IMR-90 (cell line): ENCODE measurements around the gene INPP5A. TPM values are rescaled to one million over a fixed set of nuclear protein-coding genes. Genes with fewer than 3 reads are reported as not detected.

ENCODE experiments used
- ATAC-seq: fragments of 200-7000 bp; cut with Tn5 transposase; 2 replicates; pipeline ENCODE4 v1.9.1; 2020; ENCODE audit warnings: low read depth, mild to moderate bottlenecking, moderate library complexity
- BruUV-seq: library from RNA; stranded (reverse); fragments of 400-500 nt; replicated peaks from 2 replicates; lab custom pipeline; 2021; lab: Mats Ljungman, UMichigan
- CTCF ChIA-PET: fragments of 300-600 bp; formaldehyde crosslinking; extraction: SDS; loops from one replicate; lab custom pipeline; 2021; ENCODE audit warnings: antibody characterized with exemption; lab: Yijun Ruan, JAX
- POLR2A ChIA-PET: fragments of 300-600 bp; sonication (Branson Sonifier 250); formaldehyde crosslinking; loops from one replicate; lab custom pipeline; 2022; ENCODE audit warnings: antibody characterized with exemption; ENCODE audit not compliant: unreplicated experiment; lab: Charles Lee
- DNase-seq: peaks from one replicate; pipeline ENCODE4 v3.0.0; 2013
- H2AFZ ChIP-seq: replicated peaks from 2 replicates; pipeline ENCODE3; 2013; ENCODE audit warnings: low read length, mild to moderate bottlenecking; ENCODE audit not compliant: poor library complexity
- H2AK5ac ChIP-seq: 2 replicates; pipeline ENCODE4 v1.6.1; 2013; ENCODE audit warnings: low read depth, low read length, inconsistent platforms
- H2AK9ac ChIP-seq: replicated peaks from 2 replicates; pipeline ENCODE3; 2013; ENCODE audit warnings: mild to moderate bottlenecking, low read depth, low read length, moderate library complexity; ENCODE audit not compliant: poor library complexity
- H2BK120ac ChIP-seq: 2 replicates; pipeline ENCODE4 v1.6.1; 2013; ENCODE audit warnings: low read depth, low read length, inconsistent platforms
- H2BK15ac ChIP-seq: 3 replicates; pipeline ENCODE4 v1.6.1; 2013; ENCODE audit warnings: low read depth, low read length, inconsistent platforms
- H2BK20ac ChIP-seq: 2 replicates; pipeline ENCODE4 v1.6.1; 2013; ENCODE audit warnings: low read depth, mild to moderate bottlenecking, inconsistent platforms, low read length, moderate library complexity
- H2BK5ac ChIP-seq: 2 replicates; pipeline ENCODE4 v1.6.1; 2013; ENCODE audit warnings: mild to moderate bottlenecking, low read depth, low read length, inconsistent platforms; ENCODE audit not compliant: poor library complexity, severe bottlenecking
- H3K14ac ChIP-seq: replicated peaks from 2 replicates; pipeline ENCODE4 v1.6.1; 2013; ENCODE audit warnings: low read depth, low read length, inconsistent platforms
- H3K18ac ChIP-seq: 2 replicates; pipeline ENCODE4 v1.6.1; 2013; ENCODE audit warnings: low read depth, low read length, control low read depth
- H3K23ac ChIP-seq: 2 replicates; pipeline ENCODE4 v1.6.1; 2013; ENCODE audit warnings: low read depth, low read length, inconsistent platforms
- H3K27ac ChIP-seq: 2 replicates; pipeline ENCODE4 v1.5.1; 2013; ENCODE audit warnings: mild to moderate bottlenecking, control low read depth, low read length; ENCODE audit not compliant: insufficient read depth
- H3K27me3 ChIP-seq: 2 replicates; pipeline ENCODE4 v1.6.1; 2013; ENCODE audit warnings: low read length; ENCODE audit not compliant: control insufficient read depth, insufficient read depth
- H3K36me3 ChIP-seq: 2 replicates; pipeline ENCODE4 v1.6.1; 2013; ENCODE audit warnings: low read length, mixed read lengths; ENCODE audit not compliant: control insufficient read depth, insufficient read depth
- H3K4ac ChIP-seq: 2 replicates; pipeline ENCODE4 v1.6.1; 2013; ENCODE audit warnings: low read depth, low read length, inconsistent platforms
- H3K4me1 ChIP-seq: 2 replicates; pipeline ENCODE4 v1.6.1; 2013; ENCODE audit warnings: low read length, mixed read lengths; ENCODE audit not compliant: control insufficient read depth, insufficient read depth
- H3K4me2 ChIP-seq: 2 replicates; pipeline ENCODE4 v1.6.1; 2013; ENCODE audit warnings: low read depth, mild to moderate bottlenecking, control low read depth, low read length, moderate library complexity
- H3K4me3 ChIP-seq: 2 replicates; pipeline ENCODE4 v1.5.1; 2013; ENCODE audit warnings: low read depth, mild to moderate bottlenecking, control low read depth, low read length, moderate library complexity; ENCODE audit not compliant: insufficient read depth
- H3K56ac ChIP-seq: 2 replicates; pipeline ENCODE4 v1.6.1; 2013; ENCODE audit warnings: low read length, inconsistent platforms; ENCODE audit not compliant: insufficient read depth; ENCODE audit errors: extremely low read depth
- H3K79me1 ChIP-seq, 2 experiments: 2 replicates each; pipeline ENCODE4 v1.6.1; 2013; ENCODE audit warnings: low read length in 2 of 2, inconsistent platforms in 1 of 2, low read depth in 1 of 2
- H3K9ac ChIP-seq: 2 replicates; pipeline ENCODE4 v1.6.1; 2013; ENCODE audit warnings: low read depth, low read length, control low read depth
- H3K9me1 ChIP-seq: 2 replicates; pipeline ENCODE4 v1.6.1; 2013; ENCODE audit warnings: low read length, inconsistent platforms; ENCODE audit not compliant: insufficient read depth
- H3K9me3 ChIP-seq: 2 replicates; pipeline ENCODE4 v1.6.1; 2013; ENCODE audit warnings: low read length; ENCODE audit not compliant: control insufficient read depth, insufficient read depth
- H4K20me1 ChIP-seq: 2 replicates; pipeline ENCODE4 v1.6.1; 2013; ENCODE audit warnings: low read length, inconsistent platforms; ENCODE audit not compliant: insufficient read depth
- H4K5ac ChIP-seq: 2 replicates; pipeline ENCODE4 v1.6.1; 2013; ENCODE audit warnings: mild to moderate bottlenecking, low read depth, low read length, control low read depth
- H4K8ac ChIP-seq, 2 experiments: 2 replicates each; pipeline ENCODE4 v1.6.1; 2013; ENCODE audit warnings: low read depth in 2 of 2, low read length in 2 of 2, control low read depth in 1 of 2, inconsistent platforms in 1 of 2
- H4K91ac ChIP-seq: 2 replicates; pipeline ENCODE4 v1.6.1; 2013; ENCODE audit warnings: low read depth, low read length, inconsistent platforms; ENCODE audit not compliant: insufficient read depth
- BHLHE40 ChIP-seq: fragments of 150-350 bp; IDR thresholded peaks from 2 replicates; pipeline ENCODE4 v1.6.1; 2016; ENCODE audit warnings: mild to moderate bottlenecking, low read depth, low read length
- CEBPB ChIP-seq: IDR thresholded peaks from 2 replicates; pipeline ENCODE4 v1.6.1; 2012; ENCODE audit warnings: low read depth, low read length, improper control_type of control experiment
- CHD1 ChIP-seq: IDR thresholded peaks from 2 replicates; pipeline ENCODE4 v1.6.1; 2012; ENCODE audit warnings: low read depth, low read length, improper control_type of control experiment
- FOS ChIP-seq: fragments of 150-350 bp; IDR thresholded peaks from 2 replicates; pipeline ENCODE4 v1.6.1; 2016; ENCODE audit warnings: low read depth, low read length
- MAFK ChIP-seq: IDR thresholded peaks from 2 replicates; pipeline ENCODE4 v1.6.1; 2012; ENCODE audit warnings: low read depth, low read length, improper control_type of control experiment
- MAZ ChIP-seq: IDR thresholded peaks from 2 replicates; pipeline ENCODE4 v1.6.1; 2012; ENCODE audit warnings: low read depth, mild to moderate bottlenecking, low read length, improper control_type of control experiment, moderate library complexity, borderline replicate concordance
- MXI1 ChIP-seq: IDR thresholded peaks from 2 replicates; pipeline ENCODE4 v1.6.1; 2012; ENCODE audit warnings: low read depth, mild to moderate bottlenecking, low read length, moderate library complexity, borderline replicate concordance
- NFE2L2 ChIP-seq: fragments of 150-350 bp; IDR thresholded peaks from 2 replicates; pipeline ENCODE4 v1.6.1; 2016; ENCODE audit warnings: low read depth, mild to moderate bottlenecking, low read length
- POLR2A ChIP-seq: IDR thresholded peaks from 2 replicates; pipeline ENCODE4 v1.6.1; 2012; ENCODE audit warnings: mild to moderate bottlenecking, low read depth, low read length
- RAD21 ChIP-seq: IDR thresholded peaks from 2 replicates; pipeline ENCODE4 v1.6.1; 2012; ENCODE audit warnings: low read length, improper control_type of control experiment
- RCOR1 ChIP-seq: IDR thresholded peaks from 2 replicates; pipeline ENCODE4 v1.6.1; 2012; ENCODE audit warnings: mild to moderate bottlenecking, low read length, improper control_type of control experiment; ENCODE audit not compliant: insufficient replicate concordance
- RFX5 ChIP-seq: IDR thresholded peaks from 2 replicates; pipeline ENCODE4 v1.8.0; 2012; ENCODE audit warnings: low read depth, mild to moderate bottlenecking, low read length, moderate library complexity
- SMC3 ChIP-seq: fragments of 150-350 bp; IDR thresholded peaks from 2 replicates; pipeline ENCODE4 v1.6.1; 2016; ENCODE audit warnings: low read depth, mild to moderate bottlenecking, antibody characterized with exemption, low read length, moderate library complexity
- WGBS, 2 experiments: methylation state at CpG; one replicate each; pipeline versions ENCODE4 v1.1.5 to v1.1.7; 2013; ENCODE audit warnings: missing lambda C conversion rate in 2 of 2; ENCODE audit not compliant: insufficient read length in 1 of 2; ENCODE audit errors: extremely low coverage in 2 of 2; 5-methylcytosine and 5-hydroxymethylcytosine counted together
- dilution Hi-C: fragments of 300-500 bp; cut with HindIII; formaldehyde crosslinking; loops from one replicate; pipeline ENCODE4 v1.14.3; 2018; ENCODE audit warnings: low sequenced_read_pairs; ENCODE audit not compliant: unreplicated experiment
- in situ Hi-C: fragments of 300-500 bp; cut with MboI; formaldehyde crosslinking; loops from 3 replicates; pipeline ENCODE4 v1.14.3; 2019; ENCODE audit warnings: low sequenced_read_pairs, inconsistent platforms, mixed read lengths
- intact Hi-C: fragments of 100-400 bp; cut with micrococcal nuclease; formaldehyde crosslinking; loops from 2 replicates; pipeline ENCODE4 v1.10.0; 2022
- polyA plus RNA-seq, 3 experiments: library from polyadenylated mRNA; depleted of rRNA; stranded (reverse); fragments of >200 nt; gene quantifications; 2 replicates each; pipeline ENCODE4 v1.2.3, GENCODE V29; 2012; ENCODE audit warnings: low replicate concordance in 1 of 3
- total RNA-seq: library from RNA; depleted of rRNA; stranded (reverse); fragments of >200 nt; gene quantifications from 2 replicates; pipeline ENCODE4 v1.2.3, GENCODE V29; 2012
- TF ChIP-seq, protein P1 (sequence below): conservative IDR thresholded peaks from 2 replicates; pipeline ENCODE4 v1.5.1; 2012; ENCODE audit warnings: mild to moderate bottlenecking, low read depth, low read length, improper control_type of control experiment
- TF ChIP-seq, protein P2 (sequence below): fragments of 150-350 bp; IDR thresholded peaks from 2 replicates; pipeline ENCODE4 v1.6.1; 2016; ENCODE audit warnings: low read depth, mild to moderate bottlenecking, low read length, moderate library complexity, borderline replicate concordance
- TF ChIP-seq, protein P3 (sequence below): fragments of 150-350 bp; IDR thresholded peaks from 2 replicates; pipeline ENCODE4 v1.6.1; 2017; ENCODE audit warnings: mild to moderate bottlenecking, antibody characterized with exemption, low read length, low read depth

Gene INPP5A
- total and polyA plus RNA-seq, 2 of the 4 experiments (the other 2 are of a cell fraction): 21.4 to 36.7 TPM

DNA sequence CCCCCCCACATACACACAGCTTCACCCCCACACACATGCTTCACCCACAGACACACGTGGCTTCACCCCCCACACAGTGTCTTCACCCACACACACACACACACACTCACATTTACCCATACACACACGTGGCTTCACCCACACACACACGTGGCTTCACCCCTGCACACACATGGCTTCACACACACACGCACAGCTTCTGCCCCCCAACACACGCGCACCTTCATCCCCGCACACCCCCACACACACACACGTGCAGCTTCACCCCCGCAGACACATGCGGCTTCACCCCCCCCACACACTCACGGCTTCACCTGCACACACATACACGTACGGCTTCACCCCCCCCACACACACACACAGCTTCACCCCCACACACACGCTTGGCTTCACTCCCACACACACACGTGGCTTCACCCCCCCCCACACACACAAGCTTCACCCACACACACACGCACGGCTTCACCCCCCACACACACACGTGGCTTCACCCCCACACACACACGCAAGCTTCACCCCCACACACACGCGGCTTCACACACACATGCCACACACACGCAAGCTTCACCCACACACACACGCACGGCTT lies 165.9 kb downstream of the INPP5A start:
- Histone ChIP-seq H3K14ac (no peak overlapping the region), H3K79me1 (peaks cover 4 to 22% of the 10 kb centered on the region in 2 experiments), H2BK15ac (no peak overlapping the region), H2AK9ac (no peak overlapping the region), H2AK5ac (no peak overlapping the region), H3K56ac (no peak overlapping the region), H4K5ac (no peak overlapping the region), H4K91ac (no peak overlapping the region), H4K8ac (no peak overlapping the region), H3K23ac (no peak overlapping the region), H2BK5ac (no peak overlapping the region), H4K20me1 (no peaks in the 10 kb centered on the region), H3K4me1 (peaks cover 14% of the 10 kb centered on the region), H3K9ac (no peak overlapping the region), H3K4me2 (no peak overlapping the region), H3K4me3 (no peak overlapping the region), H2AFZ (no peak overlapping the region), H3K27ac (no peak overlapping the region), H2BK20ac (no peak overlapping the region), H3K27me3 (no peaks in the 10 kb centered on the region), H3K18ac (no peak overlapping the region), H3K9me3 (peaks cover 13% of the 10 kb centered on the region; the same call in 1 of the 2 replicates), H3K36me3 (peaks cover 7% of the 10 kb centered on the region; the same call in 1 of the 2 replicates), H3K4ac (no peak overlapping the region), H2BK120ac (no peak overlapping the region), H3K9me1 (no peaks in the 10 kb centered on the region)
- 100% methylated on average over 4 of the region's 24 CpGs; no CpG with 5 or more reads in 1 of the 2 experiments for WGBS, 2 experiments
- TF ChIP-seq, protein P1, sequence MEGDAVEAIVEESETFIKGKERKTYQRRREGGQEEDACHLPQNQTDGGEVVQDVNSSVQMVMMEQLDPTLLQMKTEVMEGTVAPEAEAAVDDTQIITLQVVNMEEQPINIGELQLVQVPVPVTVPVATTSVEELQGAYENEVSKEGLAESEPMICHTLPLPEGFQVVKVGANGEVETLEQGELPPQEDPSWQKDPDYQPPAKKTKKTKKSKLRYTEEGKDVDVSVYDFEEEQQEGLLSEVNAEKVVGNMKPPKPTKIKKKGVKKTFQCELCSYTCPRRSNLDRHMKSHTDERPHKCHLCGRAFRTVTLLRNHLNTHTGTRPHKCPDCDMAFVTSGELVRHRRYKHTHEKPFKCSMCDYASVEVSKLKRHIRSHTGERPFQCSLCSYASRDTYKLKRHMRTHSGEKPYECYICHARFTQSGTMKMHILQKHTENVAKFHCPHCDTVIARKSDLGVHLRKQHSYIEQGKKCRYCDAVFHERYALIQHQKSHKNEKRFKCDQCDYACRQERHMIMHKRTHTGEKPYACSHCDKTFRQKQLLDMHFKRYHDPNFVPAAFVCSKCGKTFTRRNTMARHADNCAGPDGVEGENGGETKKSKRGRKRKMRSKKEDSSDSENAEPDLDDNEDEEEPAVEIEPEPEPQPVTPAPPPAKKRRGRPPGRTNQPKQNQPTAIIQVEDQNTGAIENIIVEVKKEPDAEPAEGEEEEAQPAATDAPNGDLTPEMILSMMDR: no peak
- TF ChIP-seq RAD21 (no peak), MXI1 (no peak), FOS (no peak), RCOR1 (no peak), RFX5 (no peak), BHLHE40 (no peak), MAZ (no peak), SMC3 (no peak), MAFK (no peak), NFE2L2 (no peak), POLR2A (no peak), CHD1 (no peak), CEBPB (no peak)
- TF ChIP-seq, protein P2, sequence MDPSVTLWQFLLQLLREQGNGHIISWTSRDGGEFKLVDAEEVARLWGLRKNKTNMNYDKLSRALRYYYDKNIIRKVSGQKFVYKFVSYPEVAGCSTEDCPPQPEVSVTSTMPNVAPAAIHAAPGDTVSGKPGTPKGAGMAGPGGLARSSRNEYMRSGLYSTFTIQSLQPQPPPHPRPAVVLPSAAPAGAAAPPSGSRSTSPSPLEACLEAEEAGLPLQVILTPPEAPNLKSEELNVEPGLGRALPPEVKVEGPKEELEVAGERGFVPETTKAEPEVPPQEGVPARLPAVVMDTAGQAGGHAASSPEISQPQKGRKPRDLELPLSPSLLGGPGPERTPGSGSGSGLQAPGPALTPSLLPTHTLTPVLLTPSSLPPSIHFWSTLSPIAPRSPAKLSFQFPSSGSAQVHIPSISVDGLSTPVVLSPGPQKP: no peak
- TF ChIP-seq, protein P3, sequence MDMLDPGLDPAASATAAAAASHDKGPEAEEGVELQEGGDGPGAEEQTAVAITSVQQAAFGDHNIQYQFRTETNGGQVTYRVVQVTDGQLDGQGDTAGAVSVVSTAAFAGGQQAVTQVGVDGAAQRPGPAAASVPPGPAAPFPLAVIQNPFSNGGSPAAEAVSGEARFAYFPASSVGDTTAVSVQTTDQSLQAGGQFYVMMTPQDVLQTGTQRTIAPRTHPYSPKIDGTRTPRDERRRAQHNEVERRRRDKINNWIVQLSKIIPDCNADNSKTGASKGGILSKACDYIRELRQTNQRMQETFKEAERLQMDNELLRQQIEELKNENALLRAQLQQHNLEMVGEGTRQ: no peak
- DNase-seq (no peak), ATAC-seq (no peak)
- POLR2A ChIA-PET: no interaction called here
- CTCF ChIA-PET: no interaction called here
- no TSS peak for BruUV-seq
- in situ Hi-C loops (no loop called here), dilution Hi-C loops (no loop called here), intact Hi-C loops (no loop called here)
